Right lobe of liver (tissue), 6 donors: Measurements from ENCODE around the gene CCDC89. TPM values are rescaled to one million over a fixed set of nuclear protein-coding genes. Genes with fewer than 3 reads are reported as not detected.

Source experiments
- ATAC-seq, 4 donors: fragments of 200-7000 bp; cut with Tn5 transposase; one replicate each; pipeline ENCODE4 v1.9.1; 2020; ENCODE audit warnings: mild to moderate bottlenecking in 4 of 4, moderate library complexity in 4 of 4
- DNase-seq, 3 donors: peaks; one replicate each; pipeline ENCODE4 v3.0.0-alpha.2; 2020
- H3K27ac ChIP-seq, 3 donors: fragments of 200-600 bp; one replicate each; pipeline ENCODE4 v1.8.0; 2022
- H3K27me3 ChIP-seq, 2 donors: fragments of 200-600 bp; one replicate each; pipeline ENCODE4 v1.8.0; 2022
- H3K36me3 ChIP-seq, 4 donors: fragments of 200-600 bp; sonication (generic) in 1 of 4; one replicate each; pipeline versions ENCODE4 v1.5.1 to v1.8.0; 2017 to 2022; ENCODE audit warnings: control low read depth in 1 of 4
- H3K4me1 ChIP-seq, 4 donors: fragments of 200-600 bp; sonication (generic) in 1 of 4; one replicate each; pipeline versions ENCODE4 v1.5.1 to v1.8.0; 2017 to 2022; ENCODE audit warnings: control low read depth in 1 of 4
- H3K4me3 ChIP-seq, 3 donors: fragments of 200-600 bp; one replicate each; pipeline ENCODE4 v1.8.0; 2022
- H3K9me3 ChIP-seq, 4 donors: fragments of 200-600 bp; sonication (generic) in 1 of 4; one replicate each; pipeline versions ENCODE4 v1.5.1 to v1.8.0; 2017 to 2022; ENCODE audit warnings: control low read depth in 1 of 4
- CTCF ChIP-seq, 4 donors: fragments of 200-600 bp in 3 of 4; fragments of 450-650 bp in 1 of 4; IDR thresholded peaks; one replicate each; pipeline versions ENCODE4 v1.5.1 to v1.8.0; 2016 to 2022; ENCODE audit warnings: antibody characterized with exemption in 4 of 4, mild to moderate bottlenecking in 2 of 4
- POLR2A ChIP-seq: fragments of 450-650 bp; IDR thresholded peaks from one replicate; pipeline ENCODE4 v1.6.1; 2017; ENCODE audit warnings: antibody characterized with exemption, mild to moderate bottlenecking
- WGBS: methylation state at CpG from one replicate; pipeline ENCODE4 v1.1.6; 2018; ENCODE audit warnings: low coverage, low lambda C conversion rate; ENCODE audit not compliant: insufficient coverage; ENCODE audit errors: missing lambda C conversion rate; 5-methylcytosine and 5-hydroxymethylcytosine counted together
- intact Hi-C, 2 donors: fragments of 100-400 bp; cut with DNase I; formaldehyde crosslinking; loops; one replicate each; pipeline versions ENCODE4 v1.11.2 to v1.14.1; 2022
- total RNA-seq, 6 experiments: library from RNA; depleted of rRNA in 2 of 6; stranded (reverse); fragments of >200 nt in 2 of 6; fragmentation: NEBNext Ultra II Directional in 3 of 6; extraction: Animal tissue kit (Norgen Biotek cat#: 25700) in 3 of 6; gene quantifications; one replicate each; pipeline versions ENCODE4 v1.1.0 to v1.2.4, GENCODE V29; 2016 to 2023
- donor health status: DM: no; HTN: yes; CAD: no.
- donor health status: DM: no; HTN: no; CAD: no.
- donor health status: DM: no; HTN: no; CAD: no.
- donor health status: DM: no; HTN: yes; CAD: no.
- donor health status: DM: no; HTN: yes; CAD: no.

CCDC89 gene
- total RNA-seq, 6 experiments from 2014 or later: 0.20 TPM; not detected in 5

- H3K27ac ChIP-seq: no peak overlapping the region
- 41% methylated on average over 7 of the region's 7 CpGs for WGBS
These were observed 32.3 kb upstream of the CCDC89 start for GRCh38 chr11:85718126-85718943.

GRCh38 chr11:85717429-85717828 lies 31.4 kb upstream of the CCDC89 start:
- WGBS: 66% methylated on average over 2 of the region's 2 CpGs
- no peak for TF ChIP-seq CTCF (IDR thresholded peaks at IDR 0.05)
- no peak for TF ChIP-seq POLR2A

More at GRCh38 chr11:85718126-85718943, 32.3 kb upstream of the CCDC89 start:
- Histone ChIP-seq H3K4me1 (no peaks in the 10 kb centered on the region), H3K4me3 (no peak overlapping the region), H3K36me3 (no peaks in the 10 kb centered on the region), H3K27me3 (no peaks in the 10 kb centered on the region), H3K9me3 (no peaks in the 10 kb centered on the region)
- no peak for TF ChIP-seq POLR2A
- no peak for TF ChIP-seq CTCF (IDR thresholded peaks at IDR 0.05)
- ATAC-seq (no peak), DNase-seq (no peak)
- intact Hi-C loops: no loop called here

GRCh38 chr11:85712953-85713352 lies 27.0 kb upstream of the CCDC89 start:
- no peak for TF ChIP-seq POLR2A
- no peak for TF ChIP-seq CTCF (IDR thresholded peaks at IDR 0.05)
- Histone ChIP-seq H3K27me3 (no peaks in the 10 kb centered on the region), H3K9me3 (no peaks in the 10 kb centered on the region), H3K27ac (no peak overlapping the region), H3K4me3 (no peak overlapping the region), H3K4me1 (no peaks in the 10 kb centered on the region), H3K36me3 (no peaks in the 10 kb centered on the region)
- intact Hi-C loops: no loop called here
- ATAC-seq: no peak
- WGBS: 75% methylated on average over 3 of the region's 3 CpGs
- DNase-seq: no peak

More at GRCh38 chr11:85717429-85717828, 31.4 kb upstream of the CCDC89 start:
- Histone ChIP-seq H3K4me1 (no peaks in the 10 kb centered on the region), H3K27me3 (no peaks in the 10 kb centered on the region), H3K36me3 (no peaks in the 10 kb centered on the region), H3K4me3 (no peak overlapping the region), H3K27ac (no peak overlapping the region), H3K9me3 (no peaks in the 10 kb centered on the region)
- intact Hi-C loops: no loop called here
- ATAC-seq (no peak), DNase-seq (no peak)

- WGBS: 51% methylated on average over 5 of the region's 5 CpGs
- intact Hi-C loops: no loop called here
- Histone ChIP-seq H3K4me1 (no peaks in the 10 kb centered on the region), H3K27me3 (no peaks in the 10 kb centered on the region), H3K27ac (no peak overlapping the region), H3K36me3 (no peaks in the 10 kb centered on the region), H3K9me3 (no peaks in the 10 kb centered on the region), H3K4me3 (no peak overlapping the region)
- DNase-seq: no peak
- TF ChIP-seq CTCF (IDR thresholded peaks at IDR 0.05) (no peak), POLR2A (no peak)
- ATAC-seq: no peak
These were observed 24.9 kb upstream of the CCDC89 start for GRCh38 chr11:85710917-85711316.
